Measurements from ENCODE around the gene MT1G. TPM values are rescaled to one million over a fixed set of nuclear protein-coding genes. Genes with fewer than 3 reads are reported as not detected.

MT1G gene
- total RNA-seq, 2 experiments from 2014 or later: not detected

DNA sequence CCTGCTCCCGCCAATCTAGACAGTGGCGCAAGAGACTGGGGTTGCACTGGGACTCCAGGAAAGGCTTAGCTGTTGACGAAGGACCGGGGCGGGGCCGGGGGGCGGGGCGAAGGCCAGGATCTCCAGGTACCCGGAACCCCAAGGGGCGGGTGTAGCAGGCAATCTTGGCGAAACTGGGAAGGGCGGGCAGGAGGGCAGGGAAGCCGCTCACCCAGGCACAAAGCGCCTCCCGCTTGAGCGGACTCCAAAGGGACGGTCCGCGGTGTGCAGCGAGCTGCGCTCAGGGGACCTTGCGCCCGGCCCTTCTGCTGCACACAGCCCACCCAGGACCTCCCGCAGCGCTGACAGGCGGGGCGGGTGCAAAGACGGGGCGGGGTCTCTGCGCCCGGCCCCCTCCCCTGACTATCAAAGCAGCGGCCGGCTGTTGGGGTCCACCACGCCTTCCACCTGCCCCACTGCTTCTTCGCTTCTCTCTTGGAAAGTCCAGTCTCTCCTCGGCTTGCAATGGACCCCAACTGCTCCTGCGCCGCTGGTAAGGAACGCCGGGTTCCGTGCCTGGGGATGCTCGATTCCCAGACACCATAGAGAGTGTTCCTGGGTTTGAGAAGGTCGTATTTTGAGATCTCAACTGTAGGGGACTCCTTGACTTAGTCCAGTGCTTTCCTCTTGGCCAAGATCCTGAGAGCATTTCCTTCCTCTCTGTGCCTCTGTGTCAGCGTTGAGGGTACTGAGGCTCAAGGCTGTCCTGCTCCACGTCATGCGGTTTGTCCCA lies 10.1 kb downstream of the MT1G start, which contains the start of gene MT1F:
Gene MT1F, plus strand, starts transcription at position 405 of the 772 bp plus-strand sequence. Its CDS starts 100 bp downstream, at position 505.
- Histone ChIP-seq H3K79me2 (ENCODE audit: insufficient read depth, low read depth, low read length) (no peaks in the 10 kb centered on the region), H3K4me2 (ENCODE audit: low read length) (peak within 1 kb of the TSS; percentile 45; the same call in 1 of the 2 replicates), H3K27ac (ENCODE audit: low read depth, low read length, poor library complexity, severe bottlenecking) (no peak within 1 kb of the TSS), H4K20me1 (ENCODE audit: insufficient read depth, low read length) (no peaks in the 10 kb centered on the region), H3K4me1 (ENCODE audit: insufficient read depth, low read length, poor library complexity, severe bottlenecking) (peaks cover 6% of the 10 kb centered on the region), H3K36me3 (ENCODE audit: insufficient read depth, low read length) (no peaks in the 10 kb centered on the region), H3K9me3 (ENCODE audit: low read length) (no peaks in the 10 kb centered on the region), H2AFZ (ENCODE audit: low read length) (no peak within 1 kb of the TSS), H3K4me3 (ENCODE audit: low read depth, low read length, poor library complexity, severe bottlenecking) (peak within 1 kb of the TSS; percentile 43), H3K9me2 (ENCODE audit: insufficient read depth, low read length) (no peaks in the 10 kb centered on the region)
- ChIA-PET POLR2A (no interaction called here), CTCF (ENCODE audit: unreplicated experiment) (interaction anchor here (0.6 kb wide), 1 partner anchor 30 kb away, joined by 3 read pairs; no protein-coding TSS in a partner anchor)
- BruUV-seq (replicated peaks): no TSS peak
- TF ChIP-seq EZH2phosphoT487 (IDR thresholded peaks at IDR 0.05; ENCODE audit: borderline replicate concordance, low read depth, low read length): no peak
- TF ChIP-seq, protein P1, sequence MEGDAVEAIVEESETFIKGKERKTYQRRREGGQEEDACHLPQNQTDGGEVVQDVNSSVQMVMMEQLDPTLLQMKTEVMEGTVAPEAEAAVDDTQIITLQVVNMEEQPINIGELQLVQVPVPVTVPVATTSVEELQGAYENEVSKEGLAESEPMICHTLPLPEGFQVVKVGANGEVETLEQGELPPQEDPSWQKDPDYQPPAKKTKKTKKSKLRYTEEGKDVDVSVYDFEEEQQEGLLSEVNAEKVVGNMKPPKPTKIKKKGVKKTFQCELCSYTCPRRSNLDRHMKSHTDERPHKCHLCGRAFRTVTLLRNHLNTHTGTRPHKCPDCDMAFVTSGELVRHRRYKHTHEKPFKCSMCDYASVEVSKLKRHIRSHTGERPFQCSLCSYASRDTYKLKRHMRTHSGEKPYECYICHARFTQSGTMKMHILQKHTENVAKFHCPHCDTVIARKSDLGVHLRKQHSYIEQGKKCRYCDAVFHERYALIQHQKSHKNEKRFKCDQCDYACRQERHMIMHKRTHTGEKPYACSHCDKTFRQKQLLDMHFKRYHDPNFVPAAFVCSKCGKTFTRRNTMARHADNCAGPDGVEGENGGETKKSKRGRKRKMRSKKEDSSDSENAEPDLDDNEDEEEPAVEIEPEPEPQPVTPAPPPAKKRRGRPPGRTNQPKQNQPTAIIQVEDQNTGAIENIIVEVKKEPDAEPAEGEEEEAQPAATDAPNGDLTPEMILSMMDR (conservative IDR thresholded peaks at IDR 0.05; ENCODE audit: low read length): no peak
- peak; percentile 4 for DNase-seq (ENCODE audit: low spot score)
- intact Hi-C loops (cut with micrococcal nuclease; ENCODE audit: unreplicated experiment): no loop called here

DNA sequence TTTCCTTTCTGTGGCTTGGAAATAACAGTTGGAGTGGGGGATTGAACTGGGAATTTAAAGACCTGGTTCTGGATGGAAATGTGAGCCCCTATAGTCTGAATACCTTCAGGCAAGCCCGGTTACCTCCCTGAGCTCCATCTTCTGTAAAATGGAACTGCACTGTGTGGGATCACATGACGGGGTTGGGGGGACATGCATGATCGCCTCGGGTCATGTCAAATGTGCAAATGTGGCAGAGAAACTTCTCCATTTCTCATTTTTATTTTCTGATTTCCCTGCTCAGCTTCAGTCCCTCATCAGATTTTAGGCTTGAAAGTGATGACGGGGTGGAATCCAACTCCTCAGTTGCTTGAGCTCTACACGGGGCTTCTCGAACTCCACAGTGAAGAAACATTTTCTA lies 14.6 kb downstream of the MT1G start:
- Histone ChIP-seq H3K4me2 (ENCODE audit: low read length) (peak overlapping the region; percentile 36), H3K36me3 (ENCODE audit: insufficient read depth, low read length) (no peaks in the 10 kb centered on the region), H2AFZ (ENCODE audit: low read length) (0 out of 2 replicates have a peak overlapping the region, but pooled peaks have one; percentile 35), H3K9me2 (ENCODE audit: insufficient read depth, low read length) (no peaks in the 10 kb centered on the region), H3K4me1 (ENCODE audit: insufficient read depth, low read length, poor library complexity, severe bottlenecking) (peaks cover 6% of the 10 kb centered on the region), H3K4me3 (ENCODE audit: low read depth, low read length, poor library complexity, severe bottlenecking) (no peak overlapping the region), H3K9me3 (ENCODE audit: low read length) (no peaks in the 10 kb centered on the region), H3K79me2 (ENCODE audit: insufficient read depth, low read depth, low read length) (no peaks in the 10 kb centered on the region), H4K20me1 (ENCODE audit: insufficient read depth, low read length) (no peaks in the 10 kb centered on the region), H3K27ac (ENCODE audit: low read depth, low read length, poor library complexity, severe bottlenecking) (no peak overlapping the region)
- peak; percentile 18 for DNase-seq (ENCODE audit: low spot score)
- TF ChIP-seq, protein P1 (conservative IDR thresholded peaks at IDR 0.05; ENCODE audit: low read length): no peak
- TF ChIP-seq EZH2phosphoT487 (IDR thresholded peaks at IDR 0.05; ENCODE audit: borderline replicate concordance, low read depth, low read length): no peak
- intact Hi-C loops (cut with micrococcal nuclease; ENCODE audit: unreplicated experiment): no loop called here
- ChIA-PET POLR2A (no interaction called here), CTCF (ENCODE audit: unreplicated experiment) (no interaction called here)
- no TSS peak for BruUV-seq (replicated peaks)

DNA sequence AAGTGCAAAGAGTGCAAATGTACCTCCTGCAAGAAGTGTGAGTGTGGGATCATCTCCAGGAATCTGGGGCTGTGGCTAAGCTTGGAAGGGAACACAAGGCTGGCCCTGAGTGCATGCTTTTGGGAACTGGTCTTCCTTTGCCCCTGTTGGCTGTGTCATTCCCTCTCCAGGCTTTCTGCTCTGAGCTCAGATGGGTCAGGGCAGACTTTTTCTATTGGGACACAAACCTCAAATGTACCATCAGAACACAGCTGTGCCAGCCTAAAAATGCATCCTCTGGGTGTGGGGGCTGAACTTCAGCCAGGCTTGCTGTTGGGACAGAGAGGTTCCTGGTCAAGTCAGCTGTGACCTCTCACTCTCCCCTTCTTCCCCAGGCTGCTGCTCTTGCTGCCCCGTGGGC lies 15.3 kb downstream of the MT1G start:
- TF ChIP-seq, protein P1 (conservative IDR thresholded peaks at IDR 0.05; ENCODE audit: low read length): no peak
- no peak for TF ChIP-seq EZH2phosphoT487 (IDR thresholded peaks at IDR 0.05; ENCODE audit: borderline replicate concordance, low read depth, low read length)
- H3K36me3 ChIP-seq (ENCODE audit: insufficient read depth, low read length): no peaks in the 10 kb centered on the region
- BruUV-seq (replicated peaks): no TSS peak
- ChIA-PET POLR2A (no interaction called here), CTCF (ENCODE audit: unreplicated experiment) (no interaction called here)
- H3K9me3 ChIP-seq (ENCODE audit: low read length): no peaks in the 10 kb centered on the region
- no peaks in the 10 kb centered on the region for H3K9me2 ChIP-seq (ENCODE audit: insufficient read depth, low read length)
- DNase-seq (ENCODE audit: low spot score): no peak
- H3K4me2 ChIP-seq (ENCODE audit: low read length): no peak overlapping the region
- H3K4me1 ChIP-seq (ENCODE audit: insufficient read depth, low read length, poor library complexity, severe bottlenecking): peaks cover 6% of the 10 kb centered on the region
- H3K4me3 ChIP-seq (ENCODE audit: low read depth, low read length, poor library complexity, severe bottlenecking): no peak overlapping the region
- no peaks in the 10 kb centered on the region for H4K20me1 ChIP-seq (ENCODE audit: insufficient read depth, low read length)
- no peaks in the 10 kb centered on the region for H3K79me2 ChIP-seq (ENCODE audit: insufficient read depth, low read depth, low read length)
- H3K27ac ChIP-seq (ENCODE audit: low read depth, low read length, poor library complexity, severe bottlenecking): no peak overlapping the region
- no peak overlapping the region for H2AFZ ChIP-seq (ENCODE audit: low read length)
- intact Hi-C loops (cut with micrococcal nuclease; ENCODE audit: unreplicated experiment): no loop called here
